ENCODE data around the gene PEMT.
A peak's percentile ranks its signal among the peaks of the same experiment; 100 is the strongest.

PEMT gene

GRCh38 chr17:17479209-17479608 is 112.3 kb downstream of the PEMT start (continued):
- TF ChIP-seq ZNF214 (tag by site-specific recombination; IDR thresholded peaks at IDR 0.05; ENCODE audit: borderline replicate concordance) (no peak), SP3 (tag by site-specific recombination; IDR thresholded peaks at IDR 0.05) (no peak), ZNF184 (tag by site-specific recombination; IDR thresholded peaks at IDR 0.05) (no peak), SP2 (tag by site-specific recombination; IDR thresholded peaks at IDR 0.05) (no peak), ZBTB1 (tag by site-specific recombination; IDR thresholded peaks at IDR 0.05) (no peak), ZNF398 (tag by site-specific recombination; IDR thresholded peaks at IDR 0.05) (no peak), OSR2 (tag by site-specific recombination; IDR thresholded peaks at IDR 0.05) (no peak)

- peaks cover 6 to 28% of the 10 kb centered on the region in 2 experiments; a peak in 2 of 3 replicates for H3K36me3 ChIP-seq (ENCODE audit: control insufficient read depth in 2 of 2, insufficient read depth in 1 of 2, low read length in 2 of 2)
- POLR2A ChIA-PET = interaction anchor here (1.0 to 1.1 kb wide), 2 partner anchors 20 to 30 kb away, joined by 3 to 4 read pairs; partner anchors contain the start of gene RASD1
- CTCF ChIA-PET = interaction anchor here (0.6 kb wide), 1 partner anchor 20 kb away, joined by 3 read pairs; no protein-coding TSS in a partner anchor
- H3K4me1 ChIP-seq (ENCODE audit: control insufficient read depth, insufficient read depth, low read length) = 0 out of 2 replicates have a peak, but pooled peaks cover 3% of the 10 kb centered on the region
- peak within 1 kb of the TSS; percentile 79 for H3K4me3 ChIP-seq (ENCODE audit: low read depth, low read length)
- H3K9me3 ChIP-seq (ENCODE audit: control insufficient read depth, insufficient read depth, low read depth, low read length) = no peaks in the 10 kb centered on the region
- H3K27ac ChIP-seq (ENCODE audit: extremely low read depth, low read depth, low read length) = peak within 1 kb of the TSS; percentile 84
- TF ChIP-seq ZNF837 (tag by site-specific recombination; IDR thresholded peaks at IDR 0.05) (no peak), ZFHX2 (tag by site-specific recombination; conservative IDR thresholded peaks at IDR 0.05) (peak; percentile 94), SCRT1 (tag by site-specific recombination; IDR thresholded peaks at IDR 0.05; ENCODE audit: borderline replicate concordance) (no peak), TRIM28 (IDR thresholded peaks at IDR 0.05; ENCODE audit: borderline replicate concordance, low read length) (no peak), ZNF510 (tag by site-specific recombination; IDR thresholded peaks at IDR 0.05; ENCODE audit: insufficient replicate concordance) (no peak), PRDM4 (tag by site-specific recombination; IDR thresholded peaks at IDR 0.05) (no peak), SP7 (tag by site-specific recombination; IDR thresholded peaks at IDR 0.05) (peak; percentile 72), PATZ1 (tag by site-specific recombination; IDR thresholded peaks at IDR 0.05) (peak; percentile 78; the same call in 1 of the 2 replicates), YY1 (tag by site-specific recombination; IDR thresholded peaks at IDR 0.05) (peak; percentile 86), PRDM1 (tag by site-specific recombination; IDR thresholded peaks at IDR 0.05) (no peak), ZNF600 (tag by site-specific recombination; IDR thresholded peaks at IDR 0.05) (peak; percentile 36; the same call in 1 of the 2 replicates)
- TF ChIP-seq, protein P1, sequence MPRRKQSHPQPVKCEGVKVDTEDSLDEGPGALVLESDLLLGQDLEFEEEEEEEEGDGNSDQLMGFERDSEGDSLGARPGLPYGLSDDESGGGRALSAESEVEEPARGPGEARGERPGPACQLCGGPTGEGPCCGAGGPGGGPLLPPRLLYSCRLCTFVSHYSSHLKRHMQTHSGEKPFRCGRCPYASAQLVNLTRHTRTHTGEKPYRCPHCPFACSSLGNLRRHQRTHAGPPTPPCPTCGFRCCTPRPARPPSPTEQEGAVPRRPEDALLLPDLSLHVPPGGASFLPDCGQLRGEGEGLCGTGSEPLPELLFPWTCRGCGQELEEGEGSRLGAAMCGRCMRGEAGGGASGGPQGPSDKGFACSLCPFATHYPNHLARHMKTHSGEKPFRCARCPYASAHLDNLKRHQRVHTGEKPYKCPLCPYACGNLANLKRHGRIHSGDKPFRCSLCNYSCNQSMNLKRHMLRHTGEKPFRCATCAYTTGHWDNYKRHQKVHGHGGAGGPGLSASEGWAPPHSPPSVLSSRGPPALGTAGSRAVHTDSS (tag by site-specific recombination; IDR thresholded peaks at IDR 0.05) = peak; percentile 61
- TF ChIP-seq, protein P2, sequence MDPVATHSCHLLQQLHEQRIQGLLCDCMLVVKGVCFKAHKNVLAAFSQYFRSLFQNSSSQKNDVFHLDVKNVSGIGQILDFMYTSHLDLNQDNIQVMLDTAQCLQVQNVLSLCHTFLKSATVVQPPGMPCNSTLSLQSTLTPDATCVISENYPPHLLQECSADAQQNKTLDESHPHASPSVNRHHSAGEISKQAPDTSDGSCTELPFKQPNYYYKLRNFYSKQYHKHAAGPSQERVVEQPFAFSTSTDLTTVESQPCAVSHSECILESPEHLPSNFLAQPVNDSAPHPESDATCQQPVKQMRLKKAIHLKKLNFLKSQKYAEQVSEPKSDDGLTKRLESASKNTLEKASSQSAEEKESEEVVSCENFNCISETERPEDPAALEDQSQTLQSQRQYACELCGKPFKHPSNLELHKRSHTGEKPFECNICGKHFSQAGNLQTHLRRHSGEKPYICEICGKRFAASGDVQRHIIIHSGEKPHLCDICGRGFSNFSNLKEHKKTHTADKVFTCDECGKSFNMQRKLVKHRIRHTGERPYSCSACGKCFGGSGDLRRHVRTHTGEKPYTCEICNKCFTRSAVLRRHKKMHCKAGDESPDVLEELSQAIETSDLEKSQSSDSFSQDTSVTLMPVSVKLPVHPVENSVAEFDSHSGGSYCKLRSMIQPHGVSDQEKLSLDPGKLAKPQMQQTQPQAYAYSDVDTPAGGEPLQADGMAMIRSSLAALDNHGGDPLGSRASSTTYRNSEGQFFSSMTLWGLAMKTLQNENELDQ (tag by site-specific recombination; IDR thresholded peaks at IDR 0.05; ENCODE audit: low read depth) = no peak
Measured at GRCh38 chr17:17476865-17477467, 114.5 kb downstream of the PEMT start, which contains the start of gene MED9. Gene MED9 (plus strand): TSS chr17:17477000. CDS start chr17:17477042, 42 bp downstream.

Data from HEK293 (cell line).